ENCODE data around the gene TMEM179. TPM values are rescaled to one million over a fixed set of nuclear protein-coding genes. Genes with fewer than 3 reads are reported as not detected.

The TMEM179 gene
- polyA plus RNA-seq, 1 donor (not counting 4 experiments of a cell fraction or from before 2014, with no cell fraction given): not detected

- Histone ChIP-seq H3K4me3 (ENCODE audit: control insufficient read depth in 2 of 3, extremely low read depth in 1 of 3, insufficient read depth in 2 of 3, low read depth in 1 of 3, low read length in 3 of 3) (no peak overlapping the region), H2AFZ (ENCODE audit: control insufficient read depth, low read length) (no peak overlapping the region), H3K27ac (ENCODE audit: control insufficient read depth, insufficient read depth, low read length) (no peak overlapping the region), H3K4me2 (ENCODE audit: control insufficient read depth, extremely low read depth, insufficient read depth, low read depth, low read length) (no peak overlapping the region), H3K4me1 (ENCODE audit: control insufficient read depth, extremely low read depth, insufficient read depth, low read length) (no peaks in the 10 kb centered on the region), H3K79me2 (ENCODE audit: control insufficient read depth, insufficient read depth, low read length) (no peaks in the 10 kb centered on the region), H3K36me3 (ENCODE audit: control insufficient read depth in 2 of 2, extremely low read depth in 1 of 2, insufficient read depth in 2 of 2, low read length in 2 of 2) (no peaks in the 10 kb centered on the region), H4K20me1 (ENCODE audit: control insufficient read depth, extremely low read depth, insufficient read depth, low read length) (no peaks in the 10 kb centered on the region), H3K27me3 (ENCODE audit: control insufficient read depth, extremely low read depth, insufficient read depth, low read length) (peaks cover 18% of the 10 kb centered on the region), H3K9ac (ENCODE audit: control insufficient read depth, extremely low read depth, insufficient read depth, low read length) (no peak overlapping the region), H3K9me3 (ENCODE audit: control insufficient read depth, low read depth, low read length) (no peaks in the 10 kb centered on the region), H3K9me1 (ENCODE audit: control insufficient read depth, extremely low read depth, insufficient read depth, low read length) (no peaks in the 10 kb centered on the region)
- FAIRE-seq (no peak), DNase-seq (ENCODE audit: low read depth, low spot score) (no peak)
- TF ChIP-seq EZH2 (IDR thresholded peaks at IDR 0.05; ENCODE audit: low read length) (no peak), CTCF (optimal IDR thresholded peaks at IDR 0.05 in 1 of 3, IDR thresholded peaks at IDR 0.05 in 1 of 3, conservative IDR thresholded peaks at IDR 0.05 in 1 of 3; ENCODE audit: extremely low read depth in 1 of 3, insufficient read depth in 2 of 3, low read length in 3 of 3) (no peak)
- dilution Hi-C loops (cut with MboI; ENCODE audit: extremely low pct_ligation_motif_present, low sequenced_read_pairs): no loop called here
Observed at GRCh38 chr14:104639471-104639870, 34.9 kb upstream of the TMEM179 start.

- DNase-seq (ENCODE audit: low read depth, low spot score): no peak
Observed at GRCh38 chr14:104638927-104639450, 34.4 kb upstream of the TMEM179 start.

More at GRCh38 chr14:104638927-104639450, 34.4 kb upstream of the TMEM179 start:
- Histone ChIP-seq H3K4me3 (ENCODE audit: control insufficient read depth in 2 of 3, extremely low read depth in 1 of 3, insufficient read depth in 2 of 3, low read depth in 1 of 3, low read length in 3 of 3) (no peak overlapping the region), H3K79me2 (ENCODE audit: control insufficient read depth, insufficient read depth, low read length) (no peaks in the 10 kb centered on the region), H3K27me3 (ENCODE audit: control insufficient read depth, extremely low read depth, insufficient read depth, low read length) (peaks cover 18% of the 10 kb centered on the region), H3K27ac (ENCODE audit: control insufficient read depth, insufficient read depth, low read length) (no peak overlapping the region), H3K36me3 (ENCODE audit: control insufficient read depth in 2 of 2, extremely low read depth in 1 of 2, insufficient read depth in 2 of 2, low read length in 2 of 2) (no peaks in the 10 kb centered on the region), H3K9ac (ENCODE audit: control insufficient read depth, extremely low read depth, insufficient read depth, low read length) (no peak overlapping the region), H3K4me2 (ENCODE audit: control insufficient read depth, extremely low read depth, insufficient read depth, low read depth, low read length) (no peak overlapping the region), H3K4me1 (ENCODE audit: control insufficient read depth, extremely low read depth, insufficient read depth, low read length) (no peaks in the 10 kb centered on the region), H2AFZ (ENCODE audit: control insufficient read depth, low read length) (no peak overlapping the region), H4K20me1 (ENCODE audit: control insufficient read depth, extremely low read depth, insufficient read depth, low read length) (no peaks in the 10 kb centered on the region), H3K9me1 (ENCODE audit: control insufficient read depth, extremely low read depth, insufficient read depth, low read length) (no peaks in the 10 kb centered on the region), H3K9me3 (ENCODE audit: control insufficient read depth, low read depth, low read length) (no peaks in the 10 kb centered on the region)
- dilution Hi-C loops (cut with MboI; ENCODE audit: extremely low pct_ligation_motif_present, low sequenced_read_pairs): no loop called here
- no peak for FAIRE-seq
- TF ChIP-seq EZH2 (IDR thresholded peaks at IDR 0.05; ENCODE audit: low read length) (no peak), CTCF (optimal IDR thresholded peaks at IDR 0.05 in 1 of 3, IDR thresholded peaks at IDR 0.05 in 1 of 3, conservative IDR thresholded peaks at IDR 0.05 in 1 of 3; ENCODE audit: extremely low read depth in 1 of 3, insufficient read depth in 2 of 3, low read length in 3 of 3) (no peak)
